Measurements from ENCODE around the gene FAM120A. TPM values are rescaled to one million over a fixed set of nuclear protein-coding genes. Genes with fewer than 3 reads are reported as not detected.

The FAM120A gene
- total RNA-seq, 2 donors from 2014 or later, result 38.3 to 46.1 TPM

GRCh38 chr9:93417538-93417937, 33.9 kb upstream of the FAM120A start:
- Histone ChIP-seq H3K4me3 (ENCODE audit: low read length) (no peak overlapping the region), H3K9me3 (ENCODE audit: control insufficient read depth, low read length) (no peaks in the 10 kb centered on the region), H3K9ac (ENCODE audit: extremely low read depth, low read length, poor library complexity, severe bottlenecking) (no peak overlapping the region), H3K36me3 (ENCODE audit: control insufficient read depth, insufficient read depth, low read length) (no peaks in the 10 kb centered on the region), H3K4me1 (ENCODE audit: control insufficient read depth, insufficient read depth, low read length) (no peaks in the 10 kb centered on the region), H3K27me3 (ENCODE audit: control insufficient read depth, insufficient read depth, low read length, poor library complexity, severe bottlenecking) (no peaks in the 10 kb centered on the region), H3K27ac (ENCODE audit: low read depth, low read length) (no peak overlapping the region)
- DNase-seq, result no peak
- H3K27me3 Mint-ChIP-seq (ENCODE audit: insufficient read depth), result peaks cover 9% of the 10 kb centered on the region
- WGBS, 2 experiments (ENCODE audit: insufficient coverage in 1 of 2, insufficient read length in 1 of 2), result 100% methylated on average over 1 of the region's 1 CpG; no CpG with 5 or more reads in 1 of the 2 experiments
- H3K4me1 Mint-ChIP-seq, result no peaks in the 10 kb centered on the region
- no peak overlapping the region for H3K27ac Mint-ChIP-seq
- peaks cover 18% of the 10 kb centered on the region for H3K9me3 Mint-ChIP-seq
- TF ChIP-seq CTCF (conservative IDR thresholded peaks at IDR 0.05), result no peak
- H3K36me3 Mint-ChIP-seq (ENCODE audit: low read depth), result peaks cover 2% of the 10 kb centered on the region
- no peak overlapping the region for H3K4me3 Mint-ChIP-seq

GRCh38 chr9:93419023-93419422, 32.5 kb upstream of the FAM120A start:
- Histone ChIP-seq H3K27ac (ENCODE audit: low read depth, low read length) (no peak overlapping the region), H3K4me1 (ENCODE audit: control insufficient read depth, insufficient read depth, low read length) (no peaks in the 10 kb centered on the region), H3K4me3 (ENCODE audit: low read length) (no peak overlapping the region), H3K9me3 (ENCODE audit: control insufficient read depth, low read length) (no peaks in the 10 kb centered on the region), H3K36me3 (ENCODE audit: control insufficient read depth, insufficient read depth, low read length) (no peaks in the 10 kb centered on the region), H3K27me3 (ENCODE audit: control insufficient read depth, insufficient read depth, low read length, poor library complexity, severe bottlenecking) (no peaks in the 10 kb centered on the region), H3K9ac (ENCODE audit: extremely low read depth, low read length, poor library complexity, severe bottlenecking) (no peak overlapping the region)
- 90% methylated on average over 1 of the region's 1 CpG; no CpG with 5 or more reads in 1 of the 2 experiments for WGBS, 2 experiments (ENCODE audit: insufficient coverage in 1 of 2, insufficient read length in 1 of 2)
- no peak overlapping the region for H3K27ac Mint-ChIP-seq
- H3K4me3 Mint-ChIP-seq, result no peak overlapping the region
- H3K9me3 Mint-ChIP-seq, result peaks cover 18% of the 10 kb centered on the region
- peaks cover 3% of the 10 kb centered on the region for H3K27me3 Mint-ChIP-seq (ENCODE audit: insufficient read depth)
- H3K36me3 Mint-ChIP-seq (ENCODE audit: low read depth), result peaks cover 2% of the 10 kb centered on the region
- no peak for DNase-seq
- peaks cover 3% of the 10 kb centered on the region for H3K4me1 Mint-ChIP-seq
- TF ChIP-seq CTCF (conservative IDR thresholded peaks at IDR 0.05), result no peak

- Histone ChIP-seq H3K9me3 (ENCODE audit: control insufficient read depth, low read length) (peaks cover 13% of the 10 kb centered on the region), H3K27me3 (ENCODE audit: control insufficient read depth, insufficient read depth, low read length, poor library complexity, severe bottlenecking) (no peaks in the 10 kb centered on the region), H3K4me3 (ENCODE audit: low read length) (no peak overlapping the region), H3K27ac (ENCODE audit: low read depth, low read length) (no peak overlapping the region), H3K9ac (ENCODE audit: extremely low read depth, low read length, poor library complexity, severe bottlenecking) (no peak overlapping the region), H3K36me3 (ENCODE audit: control insufficient read depth, insufficient read depth, low read length) (no peaks in the 10 kb centered on the region), H3K4me1 (ENCODE audit: control insufficient read depth, insufficient read depth, low read length) (no peaks in the 10 kb centered on the region)
- TF ChIP-seq CTCF (conservative IDR thresholded peaks at IDR 0.05), result no peak
- H3K27me3 Mint-ChIP-seq (ENCODE audit: insufficient read depth), result peaks cover 6% of the 10 kb centered on the region
- H3K4me1 Mint-ChIP-seq, result peaks cover 3% of the 10 kb centered on the region
- WGBS, 2 experiments (ENCODE audit: insufficient coverage in 1 of 2, insufficient read length in 1 of 2), result 91 to 93% methylated on average over 8 to 10 of the region's 10 CpGs
- H3K4me3 Mint-ChIP-seq, result no peak overlapping the region
- H3K27ac Mint-ChIP-seq, result no peak overlapping the region
- peaks cover 2% of the 10 kb centered on the region for H3K36me3 Mint-ChIP-seq (ENCODE audit: low read depth)
- no peak for DNase-seq
- peaks cover 27% of the 10 kb centered on the region for H3K9me3 Mint-ChIP-seq
Observed at GRCh38 chr9:93422977-93423616, 28.4 kb upstream of the FAM120A start.

Data from endodermal cell (in vitro differentiated cells).